Panc1 (cell line): ENCODE measurements around the gene EIPR1. TPM values are rescaled to one million over a fixed set of nuclear protein-coding genes. Genes with fewer than 3 reads are reported as not detected.

Experiments used
- ATAC-seq: fragments of 200-7000 bp; cut with Tn5 transposase; 2 replicates; pipeline ENCODE4 v1.9.1; 2020; ENCODE audit warnings: mild to moderate bottlenecking, moderate library complexity
- BruUV-seq: library from RNA; stranded (reverse); fragments of 400-500 nt; replicated peaks from 2 replicates; lab custom pipeline; 2021; lab: Mats Ljungman, UMichigan
- CTCF ChIA-PET: fragments of 300-600 bp; sonication (Branson Sonifier 250); formaldehyde crosslinking; loops from one replicate; lab custom pipeline; 2022; ENCODE audit warnings: antibody characterized with exemption; lab: Charles Lee
- POLR2A ChIA-PET: fragments of 300-600 bp; sonication (Branson Sonifier 250); formaldehyde crosslinking; loops from one replicate; lab custom pipeline; 2022; ENCODE audit warnings: antibody characterized with exemption; lab: Charles Lee
- DNase-seq: peaks from one replicate; pipeline ENCODE4 v3.0.0-alpha.2; 2010; ENCODE audit warnings: low read depth, low spot score
- H3K27ac ChIP-seq: 2 replicates; pipeline ENCODE4 v1.5.1; 2011; ENCODE audit warnings: mild to moderate bottlenecking, low read length, inconsistent platforms
- H3K27me3 ChIP-seq: fragments of 200-500 bp; sonication (Bioruptor generic); 2 replicates; pipeline ENCODE4 v1.6.0; 2014; ENCODE audit warnings: low read length, inconsistent platforms; ENCODE audit not compliant: control insufficient read depth, insufficient read depth
- H3K36me3 ChIP-seq: fragments of 200-500 bp; sonication (Bioruptor generic); 2 replicates; pipeline ENCODE4 v1.5.1; 2014; ENCODE audit warnings: inconsistent platforms, mild to moderate bottlenecking, low read length, moderate library complexity; ENCODE audit not compliant: control insufficient read depth, insufficient read depth
- H3K4me1 ChIP-seq: 2 replicates; pipeline ENCODE4 v1.5.1; 2011; ENCODE audit warnings: inconsistent platforms, mild to moderate bottlenecking, low read length, moderate library complexity; ENCODE audit not compliant: control insufficient read depth, insufficient read depth
- H3K4me3 ChIP-seq, 2 experiments: 2 replicates each; pipeline ENCODE4 v1.5.1; 2011 to 2012; ENCODE audit warnings: low read depth in 2 of 2, low read length in 2 of 2, mild to moderate bottlenecking in 2 of 2, inconsistent platforms in 1 of 2, moderate library complexity in 1 of 2
- H3K9me3 ChIP-seq: fragments of 200-500 bp; sonication (Bioruptor generic); 2 replicates; pipeline ENCODE4 v1.5.1; 2014; ENCODE audit warnings: low read depth, mild to moderate bottlenecking, inconsistent platforms, low read length, moderate library complexity; ENCODE audit not compliant: control insufficient read depth, insufficient read depth
- CTCF ChIP-seq: fragments of 450-650 bp; IDR thresholded peaks from 2 replicates; pipeline ENCODE4 v1.5.1; 2017; ENCODE audit warnings: mild to moderate bottlenecking
- POLR2AphosphoS5 ChIP-seq: IDR thresholded peaks from 2 replicates; pipeline ENCODE4 v1.6.1; 2012; ENCODE audit warnings: mild to moderate bottlenecking, low read depth, low read length, moderate library complexity
- REST ChIP-seq, 2 experiments: IDR thresholded peaks; 2 replicates each; pipeline ENCODE4 v1.6.1; 2011 to 2012; ENCODE audit warnings: low read depth in 2 of 2, control low read depth in 1 of 2, low read length in 1 of 2, mild to moderate bottlenecking in 1 of 2, moderate library complexity in 1 of 2; ENCODE audit not compliant: insufficient read depth in 1 of 2
- SIN3A ChIP-seq: IDR thresholded peaks from 2 replicates; pipeline ENCODE4 v1.6.1; 2012; ENCODE audit warnings: low read depth, mild to moderate bottlenecking, low read length, moderate library complexity, borderline replicate concordance; ENCODE audit not compliant: insufficient read depth
- TCF7L2 ChIP-seq: IDR thresholded peaks from 2 replicates; pipeline ENCODE4 v1.6.1; 2011; ENCODE audit warnings: mild to moderate bottlenecking, low read depth, low read length, inconsistent platforms
- in situ Hi-C: cut with HindIII; loops from 2 replicates; pipeline ENCODE4 v1.10.0; 2016; ENCODE audit warnings: low sequenced_read_pairs, low pct_unique_long_range_greater_than_20kb
- intact Hi-C: fragments of 100-400 bp; cut with micrococcal nuclease; formaldehyde crosslinking; loops from one replicate; pipeline ENCODE4 v1.10.0; 2022; ENCODE audit not compliant: unreplicated experiment
- total RNA-seq: library from RNA; stranded (reverse); gene quantifications from one replicate; pipeline ENCODE4 v1.2.1, GENCODE V29; 2021; ENCODE audit not compliant: unreplicated experiment

EIPR1 gene
- total RNA-seq, 1 experiment from 2014 or later: 26.7 TPM

GRCh38 chr2:3183766-3184165, 193.9 kb downstream of the EIPR1 start:
- DNase-seq: no peak
- in situ Hi-C loops: no loop called here
- Histone ChIP-seq H3K4me3 (no peak overlapping the region), H3K4me1 (no peaks in the 10 kb centered on the region), H3K27ac (no peak overlapping the region), H3K36me3 (no peaks in the 10 kb centered on the region), H3K9me3 (no peaks in the 10 kb centered on the region), H3K27me3 (no peaks in the 10 kb centered on the region)
- intact Hi-C loops: no loop called here
- ChIA-PET CTCF (no interaction called here), POLR2A (no interaction called here)
- TF ChIP-seq POLR2AphosphoS5: no peak
- TF ChIP-seq TCF7L2: no peak
- no peak for TF ChIP-seq REST (IDR thresholded peaks at IDR 0.05; ENCODE audit: insufficient read depth in 1 of 2, low read depth in 2 of 2, low read length in 1 of 2)
- no peak for TF ChIP-seq CTCF
- no peak for TF ChIP-seq SIN3A
- BruUV-seq: no TSS peak
- ATAC-seq: no peak

- in situ Hi-C loops (no loop called here), intact Hi-C loops (no loop called here)
- BruUV-seq: no TSS peak
- H3K27me3 ChIP-seq: no peaks in the 10 kb centered on the region
- no peaks in the 10 kb centered on the region for H3K9me3 ChIP-seq
- ChIA-PET POLR2A (no interaction called here), CTCF (no interaction called here)
- no peak for DNase-seq
- TF ChIP-seq POLR2AphosphoS5 (no peak), TCF7L2 (no peak), SIN3A (no peak)
- H3K4me1 ChIP-seq: no peaks in the 10 kb centered on the region
- H3K36me3 ChIP-seq: no peaks in the 10 kb centered on the region
- H3K4me3 ChIP-seq: no peak overlapping the region
- no peak for ATAC-seq
- H3K27ac ChIP-seq: no peak overlapping the region
Observed at GRCh38 chr2:3182848-3183247, 194.8 kb downstream of the EIPR1 start.

- no TSS peak for BruUV-seq
Observed at GRCh38 chr2:3181416-3182010, 196.1 kb downstream of the EIPR1 start.

More at GRCh38 chr2:3181416-3182010, 196.1 kb downstream of the EIPR1 start:
- Histone ChIP-seq H3K4me1 (no peaks in the 10 kb centered on the region), H3K27me3 (no peaks in the 10 kb centered on the region), H3K9me3 (no peaks in the 10 kb centered on the region), H3K27ac (no peak overlapping the region), H3K36me3 (no peaks in the 10 kb centered on the region), H3K4me3 (no peak overlapping the region)
- POLR2A ChIA-PET: no interaction called here
- DNase-seq: no peak
- no peak for TF ChIP-seq CTCF
- no peak for TF ChIP-seq POLR2AphosphoS5
- no peak for TF ChIP-seq SIN3A
- no peak for TF ChIP-seq TCF7L2
- TF ChIP-seq REST (IDR thresholded peaks at IDR 0.05; ENCODE audit: insufficient read depth in 1 of 2, low read depth in 2 of 2, low read length in 1 of 2): no peak
- intact Hi-C loops: no loop called here
- ATAC-seq: no peak
- in situ Hi-C loops: no loop called here
- CTCF ChIA-PET: no interaction called here
